Testis (tissue), 2 donors: ENCODE results near the gene FAM227A.

Source experiments
- POLR2A ChIP-seq: fragments of 450-650 bp; IDR thresholded peaks from one replicate; pipeline ENCODE4 v1.6.1; 2017; ENCODE audit warnings: antibody characterized with exemption, mild to moderate bottlenecking, moderate library complexity
- TF ChIP-seq, protein P1 (sequence below), 3 experiments: fragments of 450-650 bp in 2 of 3; fragments of 200-600 bp in 1 of 3; sonication (generic) in 1 of 3; IDR thresholded peaks; one replicate each; pipeline ENCODE4 v1.5.1; 2016 to 2019; ENCODE audit warnings: antibody characterized with exemption in 3 of 3, mild to moderate bottlenecking in 2 of 3, moderate library complexity in 1 of 3

DNA sequence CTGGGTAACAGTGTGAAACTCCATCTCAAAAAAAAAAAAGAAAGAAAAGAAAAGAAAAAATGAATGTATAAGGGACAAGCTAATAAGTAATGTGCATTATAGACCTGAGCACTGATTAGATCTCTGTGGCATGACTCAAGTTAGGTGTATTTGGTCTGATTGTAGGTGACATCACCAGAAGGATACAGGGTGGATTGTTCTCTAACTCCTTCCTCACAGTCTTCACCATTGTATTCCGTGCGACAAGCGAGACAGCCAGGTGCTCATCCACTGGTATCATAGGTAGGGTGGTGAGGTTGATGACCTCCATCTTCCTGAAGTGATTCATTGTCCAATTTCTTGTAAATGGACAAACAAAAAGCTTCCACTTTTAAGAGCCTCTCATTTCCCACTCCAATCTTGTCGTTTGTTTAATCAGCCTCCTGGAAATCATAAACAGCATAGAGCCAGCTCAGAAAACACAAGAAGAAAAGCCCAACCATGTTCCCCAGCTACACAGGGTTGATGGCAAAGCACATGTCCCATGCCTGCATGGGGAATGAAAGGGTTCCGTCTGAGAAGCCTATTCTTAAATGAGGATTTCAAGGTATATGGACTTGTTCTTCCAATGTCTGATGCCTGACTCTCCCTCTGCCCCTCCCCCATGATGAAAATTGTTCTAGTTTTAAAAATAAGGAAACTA, 6.2 kb downstream of the FAM227A start:
- TF ChIP-seq POLR2A, result no peak
- TF ChIP-seq, protein P1, sequence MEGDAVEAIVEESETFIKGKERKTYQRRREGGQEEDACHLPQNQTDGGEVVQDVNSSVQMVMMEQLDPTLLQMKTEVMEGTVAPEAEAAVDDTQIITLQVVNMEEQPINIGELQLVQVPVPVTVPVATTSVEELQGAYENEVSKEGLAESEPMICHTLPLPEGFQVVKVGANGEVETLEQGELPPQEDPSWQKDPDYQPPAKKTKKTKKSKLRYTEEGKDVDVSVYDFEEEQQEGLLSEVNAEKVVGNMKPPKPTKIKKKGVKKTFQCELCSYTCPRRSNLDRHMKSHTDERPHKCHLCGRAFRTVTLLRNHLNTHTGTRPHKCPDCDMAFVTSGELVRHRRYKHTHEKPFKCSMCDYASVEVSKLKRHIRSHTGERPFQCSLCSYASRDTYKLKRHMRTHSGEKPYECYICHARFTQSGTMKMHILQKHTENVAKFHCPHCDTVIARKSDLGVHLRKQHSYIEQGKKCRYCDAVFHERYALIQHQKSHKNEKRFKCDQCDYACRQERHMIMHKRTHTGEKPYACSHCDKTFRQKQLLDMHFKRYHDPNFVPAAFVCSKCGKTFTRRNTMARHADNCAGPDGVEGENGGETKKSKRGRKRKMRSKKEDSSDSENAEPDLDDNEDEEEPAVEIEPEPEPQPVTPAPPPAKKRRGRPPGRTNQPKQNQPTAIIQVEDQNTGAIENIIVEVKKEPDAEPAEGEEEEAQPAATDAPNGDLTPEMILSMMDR (IDR thresholded peaks at IDR 0.05), result no peak
